Endothelial cell of umbilical vein (primary cell): ENCODE data around the gene WDFY2. TPM values are rescaled to one million over a fixed set of nuclear protein-coding genes. Genes with fewer than 3 reads are reported as not detected.

Source experiments
- BruUV-seq: library from RNA; stranded (reverse); fragments of 400-500 nt; replicated peaks from 2 replicates; lab custom pipeline; 2021; lab: Mats Ljungman, UMichigan
- CTCF ChIA-PET: fragments of 300-600, 350-600 bp; sonication (Branson Sonifier 250); formaldehyde crosslinking; loops from one replicate; lab custom pipeline; 2021; ENCODE audit warnings: antibody characterized with exemption, inconsistent platforms; lab: Charles Lee
- POLR2A ChIA-PET: fragments of 300-600, 350-600 bp; sonication (Branson Sonifier 250); formaldehyde crosslinking; loops from one replicate; lab custom pipeline; 2021; ENCODE audit warnings: antibody characterized with exemption, inconsistent platforms; lab: Charles Lee
- DNase-seq: peaks from one replicate; pipeline ENCODE4 v3.0.0-alpha.2; 2011; ENCODE audit warnings: low read depth, low spot score
- FAIRE-seq: peaks from 2 replicates; lab custom pipeline; 2011; peaks lifted over from hg19 to GRCh38; lab: Jason Lieb, UNC
- H2AFZ ChIP-seq: 2 replicates; pipeline ENCODE4 v1.6.0; 2012; ENCODE audit warnings: low read depth, low read length, control low read depth, inconsistent platforms
- H3K27ac ChIP-seq: 2 replicates; pipeline ENCODE4 v1.5.1; 2011; ENCODE audit warnings: low read depth, mild to moderate bottlenecking, control low read depth, low read length, moderate library complexity; ENCODE audit not compliant: insufficient read depth
- H3K27me3 ChIP-seq, 2 experiments: 2 replicates each; pipeline versions ENCODE4 v1.6.0 to v1.6.1; 2011; ENCODE audit warnings: low read length in 2 of 2, mixed read lengths in 1 of 2; ENCODE audit not compliant: control insufficient read depth in 2 of 2, insufficient read depth in 2 of 2
- H3K36me3 ChIP-seq, 2 experiments: 2 replicates in 1 of 2; 3 replicates in 1 of 2; pipeline ENCODE4 v1.5.1; 2011; ENCODE audit warnings: low read length in 2 of 2, mild to moderate bottlenecking in 1 of 2, moderate library complexity in 1 of 2; ENCODE audit not compliant: control insufficient read depth in 2 of 2, insufficient read depth in 2 of 2; ENCODE audit errors: extremely low read depth in 1 of 2
- H3K4me1 ChIP-seq: 3 replicates; pipeline ENCODE4 v1.5.1; 2011; ENCODE audit warnings: mild to moderate bottlenecking, low read length; ENCODE audit not compliant: control insufficient read depth, insufficient read depth; ENCODE audit errors: extremely low read depth
- H3K4me2 ChIP-seq: 2 replicates; pipeline ENCODE4 v1.6.1; 2011; ENCODE audit warnings: low read length, control low read depth, mixed read lengths; ENCODE audit not compliant: insufficient read depth
- H3K4me3 ChIP-seq, 3 experiments: fragments of 200-600 bp in 1 of 3; sonication (generic), shearing (Covaris generic) in 1 of 3; replicated peaks in 1 of 3; 2 replicates each; pipeline ENCODE4 v1.5.1; 2011 to 2016; ENCODE audit warnings: control low read depth in 3 of 3, low read length in 3 of 3, mild to moderate bottlenecking in 2 of 3, inconsistent platforms in 1 of 3, low read depth in 1 of 3, moderate library complexity in 1 of 3; ENCODE audit not compliant: insufficient read depth in 1 of 3
- H3K79me2 ChIP-seq: 2 replicates; pipeline ENCODE4 v1.6.0; 2012; ENCODE audit warnings: low read length, inconsistent platforms; ENCODE audit not compliant: control insufficient read depth, insufficient read depth
- H3K9ac ChIP-seq: replicated peaks from 2 replicates; pipeline ENCODE3; 2011; ENCODE audit warnings: low read length, control low read depth; ENCODE audit not compliant: insufficient read depth; ENCODE audit errors: extremely low read depth
- H3K9me1 ChIP-seq: replicated peaks from 3 replicates; pipeline ENCODE4 v1.6.0; 2011; ENCODE audit warnings: mild to moderate bottlenecking, low read length; ENCODE audit not compliant: control insufficient read depth, insufficient read depth; ENCODE audit errors: extremely low read depth
- H3K9me3 ChIP-seq: replicated peaks from 2 replicates; pipeline ENCODE4 v1.5.1; 2012; ENCODE audit warnings: low read length, inconsistent platforms; ENCODE audit not compliant: control insufficient read depth, insufficient read depth
- H4K20me1 ChIP-seq: replicated peaks from 2 replicates; pipeline ENCODE3; 2011; ENCODE audit warnings: mild to moderate bottlenecking, low read length; ENCODE audit not compliant: control insufficient read depth, insufficient read depth; ENCODE audit errors: extremely low read depth
- EZH2 ChIP-seq: IDR thresholded peaks from 2 replicates; pipeline ENCODE4 v1.6.1; 2012; ENCODE audit warnings: borderline replicate concordance, low read depth, mild to moderate bottlenecking, moderate library complexity, low read length, inconsistent platforms; ENCODE audit not compliant: severe bottlenecking
- FOS ChIP-seq: IDR thresholded peaks from 2 replicates; pipeline ENCODE4 v1.6.1; 2011; ENCODE audit warnings: mild to moderate bottlenecking, low read length, moderate library complexity, borderline replicate concordance; ENCODE audit not compliant: insufficient read depth
- JUN ChIP-seq: IDR thresholded peaks from 2 replicates; pipeline ENCODE4 v1.6.1; 2011; ENCODE audit warnings: borderline replicate concordance, low read depth; ENCODE audit not compliant: insufficient read length, insufficient read depth
- MYC ChIP-seq: IDR thresholded peaks from one replicate; pipeline ENCODE4 v1.6.1; 2011; ENCODE audit warnings: mild to moderate bottlenecking, low read depth, low read length
- POLR2AphosphoS5 ChIP-seq: IDR thresholded peaks from 2 replicates; pipeline ENCODE4 v1.6.1; 2012; ENCODE audit warnings: low read depth, mild to moderate bottlenecking, control low read depth, low read length, moderate library complexity; ENCODE audit not compliant: insufficient read depth
- dilution Hi-C: fragments of 300-500 bp; cut with MboI; formaldehyde crosslinking; loops from one replicate; pipeline ENCODE4 v1.15.0; 2019; ENCODE audit warnings: low sequenced_read_pairs; ENCODE audit not compliant: extremely low pct_ligation_motif_present
- intact Hi-C: fragments of 100-400 bp; cut with micrococcal nuclease; formaldehyde crosslinking; loops from one replicate; pipeline ENCODE4 v1.10.0; 2022
- polyA plus RNA-seq, 4 experiments: library from polyadenylated mRNA; depleted of rRNA in 3 of 4; stranded (reverse) in 3 of 4; unstranded in 1 of 4; fragments of >200 nt; gene quantifications; 2 replicates each; pipeline versions ENCODE4 v1.2.1 to v1.2.3, GENCODE V29; 2011 to 2012; ENCODE audit warnings: missing spikeins in 1 of 4
- total RNA-seq: library from RNA; stranded (reverse); gene quantifications from 2 replicates; pipeline ENCODE4 v1.2.3, GENCODE V29; 2021

Gene WDFY2
- total and polyA plus RNA-seq, 2 donors (not counting 3 experiments of a cell fraction or from before 2014, with no cell fraction given), result 2.1 to 5.5 TPM

GRCh38 chr13:51579676-51580075 lies 4.6 kb upstream of the WDFY2 start:
- FAIRE-seq, result no peak
- dilution Hi-C loops, result no loop called here
- CTCF ChIA-PET, result no interaction called here

GRCh38 chr13:51581148-51581820 lies 3.0 kb upstream of the WDFY2 start:
- no peak for DNase-seq
- H2AFZ ChIP-seq, result no peak overlapping the region
- no peaks in the 10 kb centered on the region for H3K79me2 ChIP-seq
- BruUV-seq, result no TSS peak
- H3K27me3 ChIP-seq, result no peaks in the 10 kb centered on the region
- no peak overlapping the region for H3K4me3 ChIP-seq
- peaks cover 14% of the 10 kb centered on the region for H3K4me1 ChIP-seq
- CTCF ChIA-PET, result no interaction called here
- POLR2A ChIA-PET, result interaction anchor here (1.3 kb wide), 1 partner anchor 128 kb away, joined by 6 read pairs; the partner anchor contains the start of gene INTS6
- intact Hi-C loops (loop anchor here (5.0 to 10.0 kb wide), 5 partner anchors 146 to 544 kb away; partner anchors contain the start of genes ALG11, ATP7B, FAM124A and NEK5), dilution Hi-C loops (no loop called here)
- H4K20me1 ChIP-seq, result no peaks in the 10 kb centered on the region
- TF ChIP-seq JUN, result no peak
- no peak for TF ChIP-seq POLR2AphosphoS5
- TF ChIP-seq FOS, result no peak
- TF ChIP-seq MYC, result no peak
- H3K9me1 ChIP-seq, result no peaks in the 10 kb centered on the region
- no peak overlapping the region for H3K4me2 ChIP-seq
- no peak for FAIRE-seq
- H3K9ac ChIP-seq, result no peak overlapping the region
- no peaks in the 10 kb centered on the region for H3K9me3 ChIP-seq
- no peak overlapping the region for H3K27ac ChIP-seq
- no peaks in the 10 kb centered on the region for H3K36me3 ChIP-seq

More at GRCh38 chr13:51579676-51580075, 4.6 kb upstream of the WDFY2 start:
- Histone ChIP-seq H4K20me1 (no peaks in the 10 kb centered on the region), H3K9me1 (no peaks in the 10 kb centered on the region), H3K4me2 (no peak overlapping the region), H3K27me3 (no peaks in the 10 kb centered on the region), H3K4me3 (no peak overlapping the region), H3K9me3 (no peaks in the 10 kb centered on the region), H3K4me1 (peaks cover 5% of the 10 kb centered on the region), H3K36me3 (no peaks in the 10 kb centered on the region), H3K27ac (no peak overlapping the region), H2AFZ (no peak overlapping the region), H3K9ac (no peak overlapping the region), H3K79me2 (no peaks in the 10 kb centered on the region)
- BruUV-seq, result no TSS peak
- no peak for DNase-seq
- POLR2A ChIA-PET, result interaction anchor here (0.7 kb wide), 1 partner anchor 81 kb away, joined by 3 read pairs; no protein-coding TSS in a partner anchor
- TF ChIP-seq POLR2AphosphoS5, result no peak
- TF ChIP-seq MYC, result no peak
- no peak for TF ChIP-seq FOS
- no peak for TF ChIP-seq EZH2
- intact Hi-C loops, result loop anchor here (5.0 to 10.0 kb wide), 5 partner anchors 148 to 545 kb away; partner anchors contain the start of genes ALG11, ATP7B, FAM124A and NEK5
